Pericardium fibroblast (primary cell): ENCODE results near the gene BBS7. TPM values are rescaled to one million over a fixed set of nuclear protein-coding genes. Genes with fewer than 3 reads are reported as not detected.

Experiments
- total RNA-seq: library from RNA; depleted of rRNA; stranded (reverse); fragments of >200 nt; gene quantifications from 2 replicates; pipeline ENCODE4 v1.2.3, GENCODE V29; 2015

Gene BBS7
- 8.3 and 15.5 TPM in 2 replicates for total RNA-seq

GRCh38 chr4:121869841-121870822, at the start of gene BBS7:
TSS of gene BBS7 (minus strand) at chr4:121870474. CDS start at chr4:121870313, 161 bp downstream.

GRCh38 chr4:121823505-121824170, 46.6 kb downstream of the BBS7 start, which contains the start of gene CCNA2:
TSS of gene CCNA2 (minus strand) at chr4:121823883. CDS start at chr4:121823628, 255 bp downstream.

DNA sequence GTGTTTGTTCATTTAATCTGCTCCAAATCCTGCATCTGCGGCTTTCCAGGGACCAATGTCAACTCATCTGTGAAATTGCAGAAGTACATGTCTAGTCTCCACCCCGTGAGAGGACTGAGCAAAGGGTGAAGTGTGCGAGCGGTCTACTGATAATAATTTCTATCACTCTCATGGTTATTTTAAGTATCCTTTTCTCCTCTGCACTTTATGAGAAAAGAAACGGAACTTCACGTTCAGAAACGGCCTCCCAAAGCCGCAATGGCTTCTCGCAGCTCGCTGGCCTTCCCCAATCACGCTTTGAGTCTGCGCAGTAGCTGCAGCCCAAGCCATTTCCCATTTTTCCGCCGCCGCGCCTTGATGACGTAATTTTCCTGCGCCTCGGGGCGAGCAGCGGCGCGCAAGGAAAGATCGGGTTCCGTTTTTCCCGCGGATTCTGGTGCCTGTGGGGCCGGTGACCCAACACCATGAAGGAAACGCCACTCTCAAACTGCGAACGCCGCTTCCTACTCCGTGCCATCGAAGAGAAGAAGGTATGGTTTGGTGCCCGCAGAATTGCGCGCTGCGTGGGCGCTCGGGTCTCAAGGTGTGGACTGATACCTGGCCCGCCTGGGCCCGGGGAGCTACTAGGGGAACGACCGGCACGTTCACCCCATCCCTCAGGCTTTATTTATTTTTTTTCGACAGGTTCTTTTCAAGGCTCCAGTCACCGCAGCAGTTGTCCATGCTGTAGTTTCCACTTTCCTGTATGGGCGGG, 69.1 kb downstream of the BBS7 start, which contains the start of gene EXOSC9:
Gene EXOSC9 (plus strand): TSS at position 363 of the 754 bp plus-strand sequence. CDS start 102 bp downstream, at position 465.

Other genes starting within 250 kb of the BBS7 start
- gene ANXA5, start 173.5 kb downstream of the BBS7 start, total RNA-seq: 431 and 808 TPM in 2 replicates
- gene SMIM43, start 105.3 kb downstream of the BBS7 start, total RNA-seq: 0.58 and 1.0 TPM in 2 replicates
- 11.2 and 17.2 TPM in 2 replicates for gene EXOSC9, start 69.2 kb downstream of the BBS7 start, total RNA-seq
- 3.5 and 6.0 TPM in 2 replicates for gene CCNA2, start 46.6 kb downstream of the BBS7 start, total RNA-seq
- gene TRPC3, start 81.6 kb upstream of the BBS7 start, total RNA-seq: 0.09 TPM in 1 of 2 replicates, not detected in the other